HG03565 (cell line): ENCODE data around the gene KRTAP10-6.
"Not testable (repeated sequence)": the region's sequence is repeated elsewhere in the genome, so short reads cannot be mapped to it uniquely, and the experiment has no call there.

Source experiments
- ATAC-seq: cut with Tn5 transposase; IDR thresholded peaks from one replicate; pipeline ENCODE4 v1.9.1; 2021; ENCODE audit warnings: mild to moderate bottlenecking, moderate library complexity; ENCODE audit not compliant: unreplicated experiment

KRTAP10-6 gene

DNA sequence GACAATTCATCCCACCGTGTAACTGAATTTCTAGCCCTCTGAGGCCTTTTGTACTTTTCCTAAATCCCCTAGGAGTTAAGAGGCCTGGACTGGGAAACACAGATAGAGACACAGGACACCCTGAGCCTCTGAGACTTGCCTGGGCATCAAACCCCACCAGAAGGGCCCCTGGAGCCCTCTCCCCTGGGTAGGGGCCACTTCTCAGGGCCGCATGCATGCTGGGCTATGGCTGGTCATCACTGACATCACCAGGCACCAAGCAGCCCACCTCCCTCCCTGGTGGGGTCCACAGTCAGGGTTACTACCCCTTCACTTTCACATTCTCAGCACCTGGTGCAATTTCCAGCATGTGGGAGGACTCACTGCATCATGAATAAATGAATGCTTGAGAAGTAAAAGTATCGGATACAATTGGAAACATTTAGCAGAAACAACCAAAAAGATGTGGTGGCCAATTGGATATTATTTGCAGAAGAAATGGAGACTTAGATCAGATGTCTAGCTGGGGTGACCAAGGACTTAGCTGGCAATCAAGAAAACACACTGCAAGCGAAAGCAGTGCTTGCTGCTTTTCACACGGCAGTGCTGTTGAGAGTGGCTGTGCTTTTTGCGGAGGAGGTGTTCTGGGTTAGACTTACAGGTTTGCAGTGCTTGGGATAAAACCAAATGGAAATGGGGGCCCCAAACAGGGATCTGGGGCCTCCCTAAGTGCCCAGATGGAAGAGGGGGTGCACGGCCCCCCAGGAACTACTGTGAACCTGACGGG lies 7.1 kb upstream of the KRTAP10-6 start:
- ATAC-seq = no peak

DNA sequence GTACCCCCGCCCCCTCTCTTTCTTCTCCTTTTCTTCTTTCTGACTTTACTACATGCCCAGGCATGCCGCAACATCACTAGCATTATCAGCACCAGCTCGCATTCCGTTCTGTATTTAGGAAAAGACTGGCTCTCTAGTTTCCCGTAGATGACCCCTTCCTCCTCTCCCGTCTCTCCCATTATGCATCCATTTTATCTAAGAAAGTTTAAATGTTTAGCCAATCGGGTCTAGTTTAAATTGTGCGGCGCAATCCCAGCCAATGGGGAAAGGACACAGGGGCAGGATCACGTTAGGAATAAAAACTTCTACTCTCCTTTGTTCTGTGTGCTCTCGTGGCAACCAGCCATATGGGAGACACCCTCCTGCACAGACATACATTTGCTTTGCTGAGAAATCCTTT lies 5.8 kb upstream of the KRTAP10-6 start:
- ATAC-seq = no peak

GRCh38 chr21:44596068-44596725 lies 3.9 kb upstream of the KRTAP10-6 start:
- no peak for ATAC-seq

DNA sequence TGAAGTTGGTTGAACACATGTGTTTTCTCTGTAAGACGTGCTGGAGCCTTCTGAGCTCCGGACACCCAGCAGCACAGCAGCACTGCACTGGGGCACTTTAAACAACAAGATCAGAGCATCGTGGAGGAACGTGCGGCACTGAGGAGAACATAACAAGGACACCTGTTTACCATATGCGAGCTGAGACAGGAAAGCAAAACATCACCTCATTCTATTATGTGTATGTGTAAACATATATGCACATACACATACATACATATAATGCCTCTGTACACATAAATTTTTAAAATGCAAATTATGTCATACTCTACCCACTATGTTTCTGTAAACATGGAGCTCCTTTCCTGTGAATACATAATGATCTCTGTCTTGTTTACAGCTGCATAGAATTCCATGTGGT lies 3.2 kb upstream of the KRTAP10-6 start:
- ATAC-seq = no peak

GRCh38 chr21:44594406-44594916 lies 2.2 kb upstream of the KRTAP10-6 start:
- ATAC-seq = no peak

DNA sequence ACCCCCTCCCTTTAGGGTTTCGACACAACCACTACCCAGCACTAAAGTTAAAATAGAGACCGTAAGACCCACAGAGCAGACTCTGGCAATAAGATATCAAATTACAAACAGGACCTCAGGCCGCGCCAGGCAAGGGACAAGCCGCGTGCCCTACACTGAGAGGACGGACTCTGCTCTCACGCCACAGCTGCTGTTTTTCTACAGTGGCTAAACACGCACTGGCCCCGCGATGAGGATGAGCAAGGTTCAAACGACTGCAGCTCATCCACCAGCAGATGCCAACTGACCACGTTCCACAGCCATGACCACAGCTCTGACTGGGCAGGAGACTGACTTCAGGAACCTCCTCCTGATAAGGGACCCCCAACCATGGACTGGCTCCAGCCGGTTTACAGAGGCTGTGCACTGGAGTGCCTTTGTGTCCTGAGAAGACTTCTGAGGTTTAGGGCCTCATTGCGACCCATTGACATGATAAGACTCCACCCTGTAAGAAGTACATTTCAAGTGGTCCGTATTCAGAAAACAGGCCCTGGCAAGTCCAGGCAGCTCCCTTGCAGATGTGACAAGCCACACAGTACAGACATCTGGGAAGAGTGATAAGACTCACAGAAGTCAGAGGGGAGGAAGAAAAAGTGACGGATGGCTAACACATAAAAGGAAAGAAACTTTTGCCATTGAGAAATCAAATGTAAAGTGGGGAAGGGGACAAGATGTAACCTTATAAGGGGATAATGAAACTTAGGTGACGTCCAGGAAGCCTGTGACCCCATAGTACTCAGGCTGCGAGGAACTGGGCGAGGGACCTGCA lies 1.5 kb upstream of the KRTAP10-6 start:
- no peak for ATAC-seq

- not testable (repeated sequence) for ATAC-seq
Observed at GRCh38 chr21:44591801-44592130, 539 bp downstream of the KRTAP10-6 start.

- not testable (repeated sequence) for ATAC-seq
Observed at GRCh38 chr21:44590897-44591800, 1.2 kb downstream of the KRTAP10-6 start.

- no peak for ATAC-seq
Observed at GRCh38 chr21:44590311-44590721, 2.0 kb downstream of the KRTAP10-6 start.

DNA sequence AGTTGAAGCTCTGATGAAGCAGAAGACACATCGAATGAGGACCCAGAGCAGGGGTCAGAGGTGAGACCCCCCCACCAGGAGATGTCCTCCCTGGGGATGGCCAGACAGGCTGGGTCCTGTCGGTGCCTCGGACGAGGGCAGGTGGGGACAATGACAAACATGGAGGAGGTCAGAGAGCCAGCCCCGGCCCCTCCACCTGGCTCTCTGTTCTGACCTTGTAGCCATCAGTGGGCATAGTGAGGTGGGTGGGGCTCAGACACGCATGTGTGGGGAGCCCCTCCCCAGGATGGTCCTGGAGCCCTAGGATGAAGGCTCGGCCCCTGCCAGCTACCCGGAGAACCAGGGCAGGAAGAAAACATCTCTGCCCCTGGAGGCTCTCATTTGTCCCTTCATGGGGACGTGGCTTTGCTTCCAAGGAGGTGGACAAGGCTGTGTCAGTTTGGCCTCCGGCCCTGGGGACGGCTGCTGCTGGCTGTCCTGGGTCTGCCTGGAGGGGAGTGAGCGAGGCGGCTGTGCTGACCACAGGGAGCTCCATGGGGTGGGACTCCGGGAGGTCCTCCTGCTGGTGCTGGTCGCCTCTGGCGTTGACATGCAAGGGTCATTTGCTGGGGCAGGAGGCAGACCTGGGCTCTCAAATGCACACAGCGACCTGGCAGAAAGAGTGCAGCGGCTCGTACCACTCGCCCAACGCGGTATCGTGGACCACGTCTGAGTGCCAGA lies 2.6 kb downstream of the KRTAP10-6 start:
- ATAC-seq = no peak

- no peak for ATAC-seq
Observed at GRCh38 chr21:44589094-44589493, 3.2 kb downstream of the KRTAP10-6 start.

DNA sequence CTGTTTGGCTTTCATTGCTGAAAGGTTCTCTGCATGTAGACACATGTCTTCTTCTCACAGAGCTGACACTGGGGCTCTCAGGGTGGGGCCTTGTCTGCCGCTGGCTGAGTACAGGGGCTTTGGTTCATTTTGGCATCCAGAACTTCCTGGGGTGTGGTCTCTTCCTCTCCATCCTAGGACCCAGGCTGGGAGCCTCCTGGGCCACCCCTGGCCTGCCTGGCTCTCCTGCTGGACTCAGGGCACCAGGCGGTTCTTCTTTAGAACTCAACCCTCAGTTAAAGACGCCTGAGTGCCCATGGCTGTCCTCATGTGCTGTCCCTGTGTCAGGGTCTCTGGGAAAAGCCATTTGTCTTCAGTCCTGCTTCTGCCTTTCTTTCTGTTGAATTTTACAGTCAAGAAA lies 6.4 kb downstream of the KRTAP10-6 start:
- no peak for ATAC-seq

- no peak for ATAC-seq
Observed at GRCh38 chr21:44583800-44584147, 8.5 kb downstream of the KRTAP10-6 start.

GRCh38 chr21:44583089-44583799 lies 9.1 kb downstream of the KRTAP10-6 start:
- ATAC-seq = no peak

DNA sequence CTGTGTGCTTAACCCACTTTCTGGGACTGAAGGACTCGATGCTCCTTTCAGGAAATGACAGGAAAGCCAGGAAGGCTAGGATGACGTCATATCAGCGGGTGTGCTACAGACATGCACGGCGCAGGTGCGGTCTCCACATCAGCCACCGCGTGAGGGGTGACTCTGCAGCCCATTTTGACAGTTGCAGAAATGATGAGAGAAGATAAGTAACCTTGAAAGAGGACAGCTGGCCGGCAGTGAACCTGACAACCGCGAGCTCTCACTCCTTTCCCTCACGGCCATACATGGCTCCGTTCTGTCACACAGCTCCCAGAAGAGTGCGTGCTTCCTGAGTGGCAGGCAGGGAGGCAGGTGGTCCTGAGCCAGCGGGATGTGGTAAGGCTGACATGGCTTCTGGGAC lies 10.2 kb downstream of the KRTAP10-6 start:
- ATAC-seq = no peak

- no peak for ATAC-seq
Observed at GRCh38 chr21:44581158-44581557, 11.1 kb downstream of the KRTAP10-6 start.

DNA sequence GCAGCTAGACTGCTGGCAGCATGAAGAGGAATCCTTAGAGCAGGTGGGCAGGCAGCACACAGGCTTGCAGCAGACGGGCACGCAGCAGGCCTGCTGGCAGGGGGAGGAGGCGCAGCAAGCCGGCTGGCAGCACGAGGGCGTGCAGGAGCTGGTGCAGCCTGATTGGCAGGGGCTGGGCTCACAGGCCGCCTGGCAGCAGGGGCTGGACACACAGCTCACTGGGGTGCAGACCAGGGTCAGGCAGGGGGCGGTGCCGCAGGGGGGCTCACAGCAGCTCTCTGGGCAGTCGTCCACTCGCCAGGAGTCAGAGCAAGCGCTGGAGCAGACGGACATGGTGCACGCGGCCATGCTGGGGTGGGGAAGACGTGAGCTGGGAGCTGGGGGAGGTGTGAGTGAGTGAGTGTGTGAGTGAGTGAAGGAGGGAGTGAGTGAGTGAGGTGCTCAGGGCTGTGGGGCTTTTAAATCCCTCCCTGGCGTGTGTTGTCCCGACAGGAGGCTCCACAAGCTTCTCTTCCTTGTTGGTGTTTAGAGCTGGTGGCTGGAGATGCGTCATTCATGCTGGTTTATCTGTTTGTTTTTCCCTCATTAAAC lies 12.0 kb downstream of the KRTAP10-6 start, which contains the start of gene KRTAP10-5:
TSS of gene KRTAP10-5 (minus strand) at position 374 of the 591 bp plus-strand sequence. CDS start at position 348, 26 bp downstream.
- not testable (repeated sequence) for ATAC-seq

DNA sequence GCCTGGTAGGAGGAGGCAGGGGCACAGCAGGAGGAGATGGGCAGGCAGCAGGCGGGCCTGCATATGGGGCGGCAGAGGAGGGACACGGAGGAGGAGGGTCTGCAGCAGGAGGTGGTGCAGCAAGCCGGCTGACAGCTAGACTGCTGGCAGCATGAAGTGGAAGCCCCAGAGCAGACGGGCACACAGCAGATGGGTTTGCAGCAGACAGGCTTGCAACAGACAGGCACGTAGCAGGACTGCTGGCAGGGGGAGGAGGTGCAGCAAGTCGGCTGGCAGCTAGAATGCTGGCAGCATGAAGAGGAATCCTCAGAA lies 12.5 kb downstream of the KRTAP10-6 start:
- no peak for ATAC-seq
